Activated T-helper 9 cell treated with anti-CD3 and anti-CD28 coated beads, Interleukin-2, amount 50 U/mL, for 16 hours (primary cell): Measurements from ENCODE around the gene NBAS.
"Not testable (repeated sequence)": the region's sequence is repeated elsewhere in the genome, so short reads cannot be mapped to it uniquely, and the experiment has no call there.

Source experiments
- DNase-seq: peaks from one replicate; pipeline ENCODE4 v3.0.0-alpha.2; 2020; ENCODE audit warnings: low read depth

The NBAS gene

DNA sequence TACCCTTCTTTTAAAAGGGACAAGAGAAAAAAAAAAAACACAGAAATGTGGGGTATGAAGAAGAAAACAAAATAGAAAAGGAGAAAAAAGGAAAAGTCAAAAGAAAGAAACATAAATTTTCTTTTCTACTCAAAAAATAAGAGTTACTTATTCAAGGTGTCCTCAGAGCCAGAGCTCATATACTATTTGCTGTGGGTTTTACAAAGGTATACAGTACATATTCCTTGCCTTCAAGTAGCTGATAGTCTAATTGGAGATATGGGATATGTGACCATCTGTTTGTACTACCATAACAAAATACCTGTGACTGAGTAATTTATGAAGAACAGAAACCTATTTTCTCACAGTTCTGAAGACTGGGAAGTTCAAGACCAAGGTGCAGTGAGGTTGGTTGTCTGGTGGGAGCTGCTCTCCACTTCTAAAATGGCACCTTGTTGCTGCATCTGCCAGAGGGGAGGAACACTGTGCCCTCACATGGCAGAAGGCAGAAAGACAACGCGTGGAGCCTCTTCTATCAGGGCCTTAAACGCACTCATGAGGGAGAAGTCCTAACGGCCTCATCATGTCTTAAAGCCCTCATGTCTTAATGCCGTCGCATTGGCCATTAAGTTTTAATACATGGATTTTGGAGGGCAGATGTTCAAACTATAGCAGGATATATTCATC lies 33.9 kb downstream of the NBAS start:
- no peak for DNase-seq

DNA sequence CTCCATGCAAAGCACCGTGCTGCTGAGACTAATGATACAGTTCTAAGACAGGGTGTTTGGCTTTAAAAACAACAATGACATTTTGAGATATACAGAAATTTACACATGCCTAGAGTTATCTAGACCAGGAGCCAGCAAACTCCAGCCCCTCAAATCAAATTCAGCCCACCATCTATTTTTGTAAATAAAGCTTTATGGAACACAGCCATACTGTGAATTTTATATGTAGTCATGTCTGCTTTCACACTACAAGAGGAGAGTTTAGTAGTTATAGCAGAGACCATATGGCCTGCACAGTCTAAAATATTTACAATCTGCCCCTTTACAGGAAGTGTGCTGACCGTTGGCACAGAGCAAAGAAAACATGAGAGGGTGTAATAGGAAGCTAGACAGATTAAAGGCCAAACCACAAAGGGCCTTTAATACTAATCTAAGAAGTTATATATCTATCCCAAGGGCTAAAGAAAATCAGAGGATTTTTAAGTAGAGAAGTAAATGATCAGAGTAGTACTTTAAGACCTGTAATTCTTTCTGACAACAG lies 39.4 kb downstream of the NBAS start:
- no peak for DNase-seq

DNA sequence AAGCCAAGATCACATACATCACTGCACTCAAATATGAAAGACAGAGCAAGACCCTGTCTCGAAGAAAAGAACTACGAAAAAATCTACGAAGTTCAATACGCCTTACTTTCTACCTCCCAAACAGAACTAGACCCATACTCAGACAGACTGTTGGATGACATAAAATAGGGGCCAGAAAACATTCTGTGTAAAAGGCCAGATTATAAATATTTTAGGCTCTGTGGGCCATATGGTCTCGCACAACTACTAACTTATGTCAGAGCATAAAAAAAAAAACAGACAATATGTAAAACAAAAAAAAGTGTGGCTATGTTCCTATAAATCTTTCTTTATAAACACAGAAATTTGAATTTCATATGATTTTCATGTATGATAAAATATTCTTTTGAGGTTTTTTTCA lies 40.8 kb downstream of the NBAS start:
- DNase-seq: no peak

DNA sequence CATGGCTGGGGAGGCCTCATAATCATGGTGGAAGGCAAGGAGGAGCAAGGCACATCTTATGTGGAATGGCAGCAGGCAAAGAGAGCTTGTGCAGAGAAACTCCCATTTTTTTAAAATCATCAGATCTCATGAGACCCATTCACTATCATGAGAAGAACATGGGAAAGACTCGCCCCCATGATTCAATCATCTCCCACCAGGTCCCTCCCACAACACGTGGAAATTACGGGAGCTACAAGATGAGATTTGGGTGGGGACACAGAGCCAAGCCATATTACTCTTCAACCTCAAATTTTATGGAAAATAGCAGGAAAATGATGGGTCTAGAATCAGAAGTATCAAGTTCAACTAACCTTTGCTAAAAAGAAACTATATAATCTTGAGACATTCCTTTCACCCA lies 42.4 kb downstream of the NBAS start:
- not testable (repeated sequence) for DNase-seq

DNA sequence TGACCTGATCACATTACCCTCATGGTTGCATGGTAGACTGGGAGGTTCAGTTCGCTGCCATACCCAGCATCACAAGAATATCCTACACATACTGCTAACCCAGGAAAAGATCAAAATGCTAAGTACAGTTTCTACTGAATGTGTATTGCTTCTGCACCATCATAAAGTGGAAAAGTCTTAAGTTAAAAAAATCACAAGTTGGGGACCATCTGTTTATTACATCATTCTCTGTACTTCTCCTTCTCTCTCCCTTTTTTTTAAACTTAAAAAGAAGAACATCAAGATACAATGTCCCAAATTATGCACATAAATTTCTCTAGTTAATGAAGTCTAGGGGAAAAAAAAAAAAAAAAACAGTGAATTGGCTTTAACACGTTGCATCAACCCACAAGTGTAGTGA lies 43.3 kb downstream of the NBAS start:
- no peak for DNase-seq

DNA sequence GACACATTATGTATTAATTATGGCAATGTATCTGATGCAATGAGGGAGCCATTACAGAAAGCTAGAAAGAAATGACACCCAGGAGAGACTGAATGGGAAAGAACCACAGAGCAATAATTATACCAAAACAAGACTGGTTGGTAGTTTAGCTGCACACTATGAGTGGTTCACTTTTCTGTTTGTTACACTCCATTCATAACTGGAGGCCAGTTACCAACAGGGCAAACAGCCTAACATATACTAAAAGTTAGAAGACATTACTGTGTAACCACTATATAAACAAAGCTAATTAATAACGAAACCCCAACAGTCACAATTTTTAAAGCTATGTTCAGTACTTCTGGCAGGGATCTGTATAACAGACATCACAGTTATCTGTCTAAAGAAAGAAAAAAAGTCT lies 49.4 kb downstream of the NBAS start:
- no peak for DNase-seq

DNA sequence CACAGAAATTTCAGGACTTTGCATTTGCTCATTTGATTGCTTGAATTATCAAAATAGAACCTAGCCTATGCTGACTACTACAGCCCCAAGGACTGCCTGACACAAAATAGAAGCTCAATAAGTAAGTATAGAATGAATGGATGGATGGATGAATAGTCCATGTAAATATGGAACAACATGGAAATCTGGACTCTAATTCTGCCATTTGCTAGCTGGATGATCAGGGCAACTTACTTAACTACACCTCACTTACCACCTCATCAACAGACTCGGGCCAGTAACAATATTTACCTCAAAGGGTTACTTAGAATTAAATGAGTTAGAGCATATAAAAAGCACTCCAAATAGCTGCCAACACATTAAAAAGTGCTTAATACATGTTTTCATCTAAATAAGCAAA lies 50.6 kb downstream of the NBAS start:
- DNase-seq: no peak

DNA sequence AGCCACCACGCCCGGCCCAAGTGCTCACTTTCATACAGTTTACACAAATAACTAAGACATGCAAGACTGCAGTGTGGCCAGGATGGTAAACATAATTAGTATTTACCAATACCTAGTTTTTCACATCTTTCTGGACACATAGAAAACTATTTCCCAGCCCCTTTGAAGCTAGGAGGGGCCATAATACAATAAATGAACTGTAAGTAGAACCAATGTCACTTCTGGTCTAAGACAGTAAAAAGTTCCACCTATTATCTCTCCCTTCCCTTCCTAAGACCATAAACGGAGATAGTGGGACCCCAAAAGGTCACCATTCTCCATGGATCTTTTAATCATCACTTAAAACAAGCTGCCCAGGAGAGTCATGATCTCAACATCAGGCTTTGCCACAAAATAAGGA lies 51.0 kb downstream of the NBAS start:
- no peak for DNase-seq

DNA sequence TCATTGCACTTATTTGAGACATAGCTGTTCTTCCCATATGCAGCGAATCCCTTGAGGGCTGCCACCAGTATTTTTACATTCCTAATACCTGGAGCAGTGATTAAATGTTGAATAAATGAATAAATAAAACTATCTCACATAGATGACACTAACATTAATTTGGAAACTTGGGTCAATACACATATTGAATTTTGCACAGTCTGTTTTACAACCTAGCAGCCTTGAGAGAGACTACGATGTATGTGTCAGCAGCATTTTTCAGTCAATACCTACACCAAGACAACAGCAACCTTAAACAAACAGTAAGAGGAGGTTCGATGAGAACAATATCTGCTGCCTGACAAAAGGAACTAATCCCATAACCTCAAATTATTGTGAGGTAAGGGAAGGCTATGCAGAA lies 53.4 kb downstream of the NBAS start:
- DNase-seq: no peak

DNA sequence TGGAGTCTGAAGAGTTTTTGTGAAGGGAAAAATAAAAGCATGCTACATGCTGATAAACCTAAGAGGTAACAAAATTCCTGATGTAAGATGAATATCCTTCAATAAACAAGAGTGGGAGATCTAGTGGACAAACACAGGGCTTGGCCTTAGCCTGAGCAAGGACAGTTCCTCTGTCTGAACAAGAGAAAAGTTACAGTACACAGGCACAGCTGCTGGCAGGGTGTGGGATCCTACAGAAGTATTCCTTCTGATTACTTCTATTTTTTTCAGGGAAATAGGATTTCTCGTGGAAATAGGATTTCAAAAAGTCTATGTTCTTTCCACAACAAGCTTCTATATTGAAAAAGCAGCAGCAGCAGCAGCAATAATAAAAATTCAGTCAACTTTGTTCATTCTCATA lies 54.1 kb downstream of the NBAS start:
- no peak for DNase-seq

DNA sequence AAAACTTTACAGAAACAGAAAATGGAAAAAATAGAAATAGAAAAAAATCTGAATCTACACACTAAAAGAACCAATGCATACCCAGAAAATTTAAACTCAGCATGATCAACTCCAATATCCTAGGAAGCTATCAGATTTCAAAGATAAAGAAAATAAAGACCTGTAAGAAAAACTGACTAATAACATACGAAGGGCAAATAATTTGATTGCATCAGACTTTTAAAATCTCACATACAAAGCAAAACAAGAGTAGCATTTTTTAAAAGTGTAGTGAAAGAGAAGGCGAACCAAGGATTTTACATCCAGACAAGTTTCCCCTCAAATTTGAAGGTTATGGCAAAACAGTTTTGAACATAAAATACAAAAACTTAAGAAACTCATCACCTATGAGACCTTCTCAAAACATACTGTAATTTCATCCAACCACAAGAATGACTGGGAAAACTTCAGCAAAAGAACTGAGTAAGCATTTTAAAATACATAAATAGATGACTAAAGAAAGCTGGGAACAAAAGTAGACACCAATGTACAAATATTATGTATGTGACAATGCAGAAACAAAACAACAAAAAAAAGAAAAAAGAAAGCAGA lies 54.8 kb downstream of the NBAS start:
- DNase-seq: no peak

DNA sequence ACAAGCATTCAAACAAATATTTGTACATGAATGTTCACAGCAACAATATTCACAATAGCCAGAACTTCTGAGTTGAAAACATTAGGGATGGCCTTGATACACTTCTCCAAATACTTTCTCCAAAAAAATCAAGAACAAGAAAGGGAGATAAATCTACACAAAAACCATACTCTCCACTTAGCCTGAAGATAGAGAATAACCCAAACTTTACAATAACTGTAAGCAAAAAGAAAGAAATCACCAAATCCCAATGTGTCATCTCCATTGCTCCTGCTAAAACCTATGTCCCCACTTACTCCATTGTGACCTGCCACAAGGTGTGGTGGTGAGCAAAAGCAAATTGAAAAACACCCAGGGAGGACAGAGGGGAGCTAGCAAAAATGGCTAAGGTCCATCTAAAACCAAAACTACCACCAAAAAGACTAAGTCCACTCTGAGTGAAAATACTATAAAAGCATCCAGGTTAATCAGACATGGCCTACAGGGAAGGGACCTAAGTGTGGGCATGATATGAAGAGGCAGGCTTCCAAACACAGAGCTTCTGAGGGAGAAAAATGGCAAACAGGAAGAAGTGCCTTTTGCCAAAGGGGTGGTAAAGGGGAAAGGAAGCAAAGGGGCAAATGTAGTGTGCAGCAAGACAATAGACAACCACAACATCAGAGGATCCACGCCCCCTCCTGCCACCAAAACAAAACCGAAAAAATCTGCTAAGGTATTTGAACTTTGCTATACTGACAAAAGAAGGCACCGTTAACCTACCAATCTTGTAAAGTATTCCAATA lies 56.1 kb downstream of the NBAS start:
- DNase-seq: no peak

DNA sequence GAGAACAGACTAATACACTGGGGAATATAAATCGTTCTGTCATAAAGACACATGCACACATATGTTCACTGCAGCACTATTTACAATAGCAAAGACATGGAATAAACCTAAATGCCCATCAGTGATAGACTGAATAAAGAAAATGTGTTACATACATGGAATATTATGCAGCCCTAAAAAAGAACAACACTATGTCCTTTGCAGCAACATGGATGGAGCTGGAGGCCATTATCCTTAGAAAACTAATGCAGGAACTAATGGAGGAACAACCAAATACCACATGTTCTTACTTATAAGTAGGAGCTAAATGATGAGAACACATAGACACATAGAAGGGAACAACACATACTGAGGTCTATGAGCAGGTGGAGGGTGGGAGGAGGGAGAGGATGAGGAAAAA lies 61.9 kb downstream of the NBAS start:
- not testable (repeated sequence) for DNase-seq

DNA sequence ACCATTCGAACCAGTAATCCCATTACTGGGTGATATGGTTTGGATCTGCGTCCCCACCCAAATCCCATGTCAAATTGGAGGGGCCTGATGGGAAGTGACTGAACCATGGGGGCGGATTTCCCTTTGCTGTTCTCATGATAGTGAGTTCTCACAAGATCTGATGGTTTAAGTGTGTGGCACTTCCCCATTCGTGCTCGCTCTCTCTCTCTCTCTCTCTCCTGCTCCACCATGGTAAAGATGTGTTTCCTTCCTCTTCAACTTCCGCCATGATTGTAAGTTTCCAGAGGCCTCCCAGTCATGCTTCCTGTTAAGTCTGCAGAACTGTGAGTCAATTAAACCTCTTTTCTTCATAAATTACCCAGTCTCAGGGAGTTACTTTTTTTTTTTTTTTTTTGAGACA lies 62.6 kb downstream of the NBAS start:
- DNase-seq: no peak

DNA sequence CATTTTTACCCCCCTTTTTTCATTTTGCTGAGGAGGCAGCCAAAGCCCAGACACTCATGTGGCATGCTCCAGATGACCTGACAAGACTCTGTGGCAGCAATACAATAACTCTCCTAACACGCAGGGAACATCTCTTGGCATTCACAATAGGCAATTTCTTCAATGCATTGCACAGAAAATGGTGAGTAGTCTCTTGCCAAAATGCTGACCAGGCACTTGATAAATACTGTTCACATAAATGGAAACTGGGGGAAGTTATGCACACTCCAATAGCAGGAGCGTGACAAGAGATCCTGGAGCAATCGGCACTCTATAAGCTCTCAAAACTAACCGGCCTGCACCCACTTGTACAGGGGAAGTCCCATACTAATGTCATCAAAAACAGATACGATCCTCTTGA lies 66.3 kb downstream of the NBAS start:
- DNase-seq: no peak

DNA sequence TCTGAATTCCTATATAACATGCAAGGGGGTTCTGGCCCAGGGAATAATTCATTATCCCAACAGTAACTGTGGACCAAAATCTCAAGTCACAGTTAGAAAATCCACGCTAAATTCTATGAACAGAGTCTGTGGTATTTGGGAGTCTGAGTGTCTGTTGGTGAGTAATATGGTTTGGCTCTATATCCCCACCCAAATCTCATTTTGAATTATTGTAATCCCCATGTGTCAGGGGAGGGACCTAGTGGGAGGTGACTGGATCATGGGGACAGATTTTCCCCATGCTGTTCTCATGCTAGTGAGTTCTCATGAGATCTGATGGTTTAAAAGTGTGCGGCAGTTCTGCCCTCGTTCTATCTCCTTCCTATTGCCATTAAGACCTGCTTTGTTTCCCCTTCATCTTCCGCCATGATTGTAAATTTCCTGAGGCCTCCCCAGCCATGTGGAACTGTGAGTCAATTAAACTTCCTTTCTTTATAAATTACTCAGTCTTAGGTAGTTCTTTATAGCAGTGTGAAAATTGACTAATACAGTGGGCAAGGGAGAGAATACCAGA lies 68.3 kb downstream of the NBAS start:
- no peak for DNase-seq

DNA sequence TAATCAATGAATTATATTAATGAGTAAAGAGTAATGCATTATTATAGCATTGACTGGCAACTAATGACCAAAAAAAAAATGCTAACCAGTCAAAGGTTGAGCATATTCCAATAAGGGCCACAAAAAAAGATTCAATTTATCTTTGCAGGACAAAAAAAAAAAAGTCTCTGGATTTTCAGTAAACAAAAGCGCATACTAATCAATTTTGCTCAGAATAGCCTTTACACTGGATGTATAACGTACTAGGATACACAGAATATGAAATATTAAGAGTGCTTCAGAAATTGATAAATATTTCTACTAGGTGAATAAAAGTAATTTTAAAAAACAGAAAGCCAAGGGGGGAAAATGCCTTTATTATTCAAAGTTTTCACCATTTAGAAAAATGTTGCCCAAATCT lies 74.4 kb downstream of the NBAS start:
- no peak for DNase-seq

DNA sequence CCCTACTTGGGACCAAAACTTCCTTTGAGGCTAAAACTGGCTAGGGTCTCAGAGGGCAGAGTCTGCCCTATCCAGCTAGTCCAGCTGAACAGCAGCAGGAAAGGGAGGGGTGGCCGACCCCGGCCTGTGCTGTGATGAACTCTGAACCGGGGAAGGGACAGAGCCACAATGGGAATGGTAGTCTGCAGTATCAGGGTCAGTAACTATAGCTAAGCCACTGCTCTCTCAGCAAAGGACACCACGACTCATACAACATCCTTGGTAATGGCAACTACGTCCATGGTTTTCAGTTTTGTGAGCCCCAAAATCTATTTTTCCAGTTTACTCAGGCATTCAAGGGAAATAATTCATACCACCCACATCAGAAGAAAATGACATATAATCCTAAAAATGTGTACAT lies 75.2 kb downstream of the NBAS start:
- DNase-seq: no peak

DNA sequence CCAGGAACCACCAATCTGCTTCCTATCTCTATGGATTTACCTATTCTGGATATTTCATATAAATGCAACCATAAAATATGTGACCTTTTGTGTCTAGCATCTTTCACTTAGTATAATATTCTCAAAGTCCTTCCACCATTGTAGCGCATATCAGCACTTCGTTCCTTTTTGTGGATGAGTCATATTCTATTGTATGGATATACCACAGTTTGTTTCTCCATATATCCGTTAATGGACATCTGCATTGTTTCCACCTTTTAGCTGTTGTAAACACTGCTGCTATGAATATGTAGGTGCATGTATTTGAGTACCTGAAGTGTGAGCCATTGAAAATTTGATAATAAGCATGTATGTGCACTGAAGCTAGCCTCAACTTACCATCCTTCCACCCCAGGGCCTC lies 80.1 kb downstream of the NBAS start:
- no peak for DNase-seq

DNA sequence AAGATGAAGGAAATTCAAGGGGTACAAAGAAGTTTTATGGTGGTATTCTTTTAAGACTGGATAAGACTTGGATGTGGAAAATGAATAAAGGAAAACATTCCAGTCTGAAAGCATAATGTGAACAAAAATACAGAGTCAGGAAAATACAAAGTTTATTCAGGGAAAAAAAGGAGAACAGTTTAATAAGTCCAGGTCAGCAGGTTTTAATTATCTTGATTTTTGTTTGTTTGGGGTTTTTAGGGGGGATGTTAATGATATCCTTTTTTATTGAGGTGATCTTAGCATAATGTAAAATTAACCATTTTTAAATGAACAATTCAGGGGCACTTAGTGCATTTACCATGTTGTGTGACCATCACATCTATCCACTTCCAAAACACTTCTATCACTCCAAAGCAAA lies 80.6 kb downstream of the NBAS start:
- no peak for DNase-seq

DNA sequence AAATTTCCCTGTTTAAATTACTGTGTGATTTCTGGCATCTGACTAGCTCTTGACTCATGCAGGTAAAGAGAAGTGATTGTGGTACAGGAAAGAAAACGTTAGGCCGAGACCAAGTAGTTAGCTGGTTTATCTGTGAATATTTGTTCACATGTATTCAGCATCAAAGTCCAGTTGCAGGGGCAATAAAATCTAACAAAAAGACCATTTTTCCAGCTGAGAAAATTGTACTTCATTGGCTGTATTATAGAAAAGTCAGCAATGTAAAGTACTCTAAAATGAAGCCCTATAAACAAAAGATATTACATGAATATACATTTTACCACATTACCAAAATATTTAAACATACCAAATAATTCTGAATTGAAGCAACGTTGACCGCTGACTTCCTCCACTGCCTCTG lies 88.3 kb downstream of the NBAS start:
- DNase-seq: no peak

DNA sequence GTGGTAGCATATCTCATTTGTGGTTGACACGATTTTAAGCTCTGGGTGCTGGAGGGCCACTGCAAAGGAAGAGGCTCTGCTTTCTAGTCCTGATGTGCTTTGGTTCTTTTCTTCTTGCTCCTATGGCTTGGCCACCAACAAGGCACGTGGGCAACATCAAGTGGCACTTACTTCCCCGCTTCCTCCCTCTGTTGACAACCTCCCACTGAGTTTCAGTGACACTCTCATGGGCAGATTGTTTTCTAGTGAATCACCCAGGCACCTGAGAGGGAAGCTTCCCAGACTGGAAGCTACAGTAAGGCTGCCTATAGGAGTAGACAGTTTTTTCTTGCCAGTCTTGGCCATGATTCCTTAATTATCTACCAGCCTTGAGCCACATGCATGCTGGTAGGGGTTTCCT lies 89.0 kb downstream of the NBAS start:
- DNase-seq: no peak

DNA sequence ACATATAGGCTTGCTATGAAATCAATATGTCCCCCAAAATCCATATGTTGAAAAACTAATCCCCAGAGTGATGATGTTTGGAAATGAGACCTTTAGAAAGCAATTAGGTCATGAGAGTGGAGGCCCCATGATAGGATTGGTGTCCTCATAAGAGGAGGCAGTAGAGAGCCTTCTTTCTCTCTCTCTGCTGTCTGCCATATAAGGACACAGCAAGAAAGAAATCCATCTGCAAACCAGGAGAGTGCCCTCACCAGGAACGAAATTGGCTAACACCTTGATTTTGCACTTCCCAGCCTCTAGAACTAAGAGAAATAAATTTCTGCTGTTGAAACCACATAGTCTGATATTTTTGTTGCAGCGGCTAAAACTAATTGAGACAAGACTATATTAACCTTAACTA lies 89.5 kb downstream of the NBAS start:
- DNase-seq: no peak
